ENCODE measurements around the gene CYSRT1. TPM values are rescaled to one million over a fixed set of nuclear protein-coding genes. Genes with fewer than 3 reads are reported as not detected.

The CYSRT1 gene, protein sequence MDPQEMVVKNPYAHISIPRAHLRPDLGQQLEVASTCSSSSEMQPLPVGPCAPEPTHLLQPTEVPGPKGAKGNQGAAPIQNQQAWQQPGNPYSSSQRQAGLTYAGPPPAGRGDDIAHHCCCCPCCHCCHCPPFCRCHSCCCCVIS
- total RNA-seq = 0.27 TPM
- long read RNA-seq, partial matches to known transcripts = 0 of 1 reads
- long read RNA-seq, other reads (novel, unspliced or antisense) = 1 of 1 reads

DNA sequence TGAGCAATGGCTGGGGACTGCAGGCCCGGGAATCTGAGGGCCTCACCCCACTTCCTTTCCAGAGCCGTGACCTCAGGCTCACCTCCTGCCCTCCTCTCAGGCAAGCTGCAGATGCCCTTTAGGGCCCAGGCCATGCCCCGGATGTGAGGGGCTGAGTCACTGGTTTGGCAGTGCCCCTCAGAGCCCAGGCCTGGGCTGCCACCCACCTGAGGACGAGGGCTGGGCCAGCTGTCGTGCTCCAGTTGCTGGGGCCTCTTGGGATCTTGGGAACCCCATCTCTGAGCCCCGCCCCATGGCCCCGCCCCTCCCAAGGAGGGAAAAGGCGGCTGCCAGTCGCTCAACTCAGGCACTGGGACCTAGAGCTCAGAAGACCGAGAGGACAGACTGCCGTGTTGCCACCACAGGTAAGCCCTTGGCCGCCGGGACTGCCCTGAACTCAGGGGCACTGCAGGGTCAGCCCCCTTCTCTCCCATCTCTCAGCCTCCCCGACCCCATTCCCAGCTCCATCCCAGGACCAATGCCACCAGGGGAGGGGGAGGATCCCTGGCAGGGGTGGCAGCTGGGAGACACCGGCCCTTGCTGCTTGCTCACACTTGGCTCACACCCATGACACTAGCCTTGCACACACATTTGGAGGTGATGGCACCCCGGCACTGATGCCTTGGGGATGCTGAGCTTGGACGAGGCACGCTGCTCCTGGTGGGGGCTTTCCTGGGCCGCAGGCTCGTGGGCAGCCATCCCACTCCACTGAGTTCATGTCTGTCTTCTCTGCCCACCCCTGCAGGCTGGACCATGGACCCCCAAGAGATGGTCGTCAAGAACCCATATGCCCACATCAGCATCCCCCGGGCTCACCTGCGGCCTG is at the start of gene CYSRT1:
CYSRT1 (plus strand) TSS at position 345 of the 865 bp plus-strand sequence; CDS start at position 793, 448 bp downstream.
- Histone ChIP-seq H3K4me1 (peaks cover 38% of the 10 kb centered on the region), H3K4me3 (peak within 1 kb of the TSS; percentile 91), H3K27me3 (ENCODE audit: low read depth) (peaks cover 22% of the 10 kb centered on the region), H3K36me3 (no peaks in the 10 kb centered on the region), H3K9me3 (replicated peaks) (no peaks in the 10 kb centered on the region), H3K27ac (replicated peaks) (peak within 1 kb of the TSS; percentile 96)
- TF ChIP-seq, protein P1, sequence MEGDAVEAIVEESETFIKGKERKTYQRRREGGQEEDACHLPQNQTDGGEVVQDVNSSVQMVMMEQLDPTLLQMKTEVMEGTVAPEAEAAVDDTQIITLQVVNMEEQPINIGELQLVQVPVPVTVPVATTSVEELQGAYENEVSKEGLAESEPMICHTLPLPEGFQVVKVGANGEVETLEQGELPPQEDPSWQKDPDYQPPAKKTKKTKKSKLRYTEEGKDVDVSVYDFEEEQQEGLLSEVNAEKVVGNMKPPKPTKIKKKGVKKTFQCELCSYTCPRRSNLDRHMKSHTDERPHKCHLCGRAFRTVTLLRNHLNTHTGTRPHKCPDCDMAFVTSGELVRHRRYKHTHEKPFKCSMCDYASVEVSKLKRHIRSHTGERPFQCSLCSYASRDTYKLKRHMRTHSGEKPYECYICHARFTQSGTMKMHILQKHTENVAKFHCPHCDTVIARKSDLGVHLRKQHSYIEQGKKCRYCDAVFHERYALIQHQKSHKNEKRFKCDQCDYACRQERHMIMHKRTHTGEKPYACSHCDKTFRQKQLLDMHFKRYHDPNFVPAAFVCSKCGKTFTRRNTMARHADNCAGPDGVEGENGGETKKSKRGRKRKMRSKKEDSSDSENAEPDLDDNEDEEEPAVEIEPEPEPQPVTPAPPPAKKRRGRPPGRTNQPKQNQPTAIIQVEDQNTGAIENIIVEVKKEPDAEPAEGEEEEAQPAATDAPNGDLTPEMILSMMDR (IDR thresholded peaks at IDR 0.05; ENCODE audit: borderline replicate concordance) = no peak
- intact Hi-C loops (cut with micrococcal nuclease) = loop anchor here (5.0 kb wide), 1 partner anchor 103 kb away; no protein-coding TSS in a partner anchor
- DNase-seq = no peak

GRCh38 chr9:137175345-137175961 is 49.5 kb upstream of the CYSRT1 start:
- no peak overlapping the region for H3K27ac ChIP-seq (replicated peaks)
- H3K36me3 ChIP-seq = peaks cover 23% of the 10 kb centered on the region
- peaks cover 12% of the 10 kb centered on the region for H3K27me3 ChIP-seq (ENCODE audit: low read depth)
- TF ChIP-seq, protein P1 (IDR thresholded peaks at IDR 0.05; ENCODE audit: borderline replicate concordance) = no peak
- no peak overlapping the region for H3K4me3 ChIP-seq
- no peak for DNase-seq
- intact Hi-C loops (cut with micrococcal nuclease) = no loop called here
- H3K4me1 ChIP-seq = no peaks in the 10 kb centered on the region
- H3K9me3 ChIP-seq (replicated peaks) = no peaks in the 10 kb centered on the region

DNA sequence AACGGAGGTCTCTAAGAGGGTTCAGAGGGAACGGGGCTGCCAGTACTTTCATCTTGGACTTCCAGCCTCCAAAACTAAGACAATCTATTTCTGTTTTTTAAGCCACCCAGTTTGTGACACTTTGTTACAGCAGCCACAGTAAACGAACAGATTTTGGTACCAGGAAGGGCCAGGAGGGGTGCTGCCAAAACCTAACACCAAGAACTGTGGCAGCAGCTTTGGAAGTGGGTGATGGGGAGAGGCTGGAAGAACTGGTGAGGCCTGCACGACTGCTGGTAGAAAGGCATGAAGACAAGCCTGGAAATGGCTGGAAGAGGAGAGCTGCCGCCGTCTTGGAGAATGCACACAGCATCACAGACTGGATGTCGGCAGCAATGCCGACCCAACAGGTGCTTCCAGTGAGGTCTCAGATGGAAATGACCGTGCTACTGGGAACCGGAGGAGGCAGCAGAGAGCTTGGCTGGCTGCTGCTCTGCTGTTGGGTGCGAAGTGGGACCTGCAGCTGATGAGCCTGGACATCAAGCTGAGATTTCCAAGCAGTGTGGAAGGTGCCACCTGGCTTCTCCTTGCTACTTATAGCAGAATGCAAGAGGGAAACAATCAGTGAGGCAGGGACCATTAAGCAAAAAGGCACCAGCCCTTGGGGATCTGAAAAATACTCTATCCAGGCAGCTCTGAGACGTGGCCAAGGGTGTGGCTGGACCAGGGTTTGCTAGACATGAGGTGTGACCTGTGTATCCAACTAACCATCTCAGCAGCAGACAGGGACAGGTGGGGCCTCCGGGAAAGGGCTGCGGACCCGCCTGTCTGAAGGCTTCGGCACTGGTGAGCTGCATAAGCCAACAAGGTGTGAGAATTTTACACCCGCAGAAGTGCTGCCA is 48.4 kb upstream of the CYSRT1 start:
- TF ChIP-seq, protein P1 (IDR thresholded peaks at IDR 0.05; ENCODE audit: borderline replicate concordance) = peak; percentile 59
- Histone ChIP-seq H3K27me3 (ENCODE audit: low read depth) (peaks cover under 1% of the 10 kb centered on the region), H3K36me3 (peaks cover 34% of the 10 kb centered on the region), H3K27ac (replicated peaks) (no peak overlapping the region), H3K9me3 (replicated peaks) (no peaks in the 10 kb centered on the region), H3K4me3 (no peak overlapping the region), H3K4me1 (no peaks in the 10 kb centered on the region)
- DNase-seq = no peak
- intact Hi-C loops (cut with micrococcal nuclease) = no loop called here

DNA sequence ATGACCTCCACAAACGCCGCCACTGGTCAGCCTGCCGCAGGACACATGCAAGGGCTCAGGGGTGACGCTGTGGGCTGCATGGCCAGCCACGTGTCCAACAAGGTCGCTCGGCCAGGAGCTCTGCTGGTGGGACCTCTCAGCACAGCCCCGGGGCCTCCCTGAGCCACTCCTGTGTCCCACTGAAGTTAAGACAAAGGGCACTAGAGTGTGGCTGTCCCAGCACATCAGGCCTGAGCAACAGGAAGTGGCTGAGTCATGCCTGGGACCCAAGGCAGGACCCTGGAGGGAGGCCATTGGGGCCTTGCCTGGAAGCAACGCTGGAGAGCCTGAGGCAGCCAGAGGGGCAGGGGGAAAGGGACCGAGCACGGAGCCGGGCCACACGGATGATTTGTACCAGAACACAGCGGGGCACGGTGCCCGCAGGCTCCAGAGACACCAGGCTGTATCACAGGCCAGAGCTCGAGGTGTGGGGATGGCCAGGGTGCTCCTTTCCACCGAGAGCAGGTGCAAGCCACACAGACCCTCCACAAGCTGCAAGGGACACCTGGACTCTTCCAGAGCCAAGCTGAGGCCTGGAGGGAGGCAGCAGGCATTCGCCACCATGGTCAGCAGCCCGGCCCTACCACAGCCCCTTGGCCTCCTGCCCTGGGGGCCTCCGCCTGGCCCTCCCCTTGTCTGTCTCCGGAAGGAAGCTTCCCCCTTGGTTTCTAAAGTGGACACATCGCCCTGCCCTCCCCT is 46.6 kb upstream of the CYSRT1 start:
- Histone ChIP-seq H3K27ac (replicated peaks) (no peak overlapping the region), H3K4me1 (no peaks in the 10 kb centered on the region), H3K27me3 (ENCODE audit: low read depth) (no peaks in the 10 kb centered on the region), H3K9me3 (replicated peaks) (no peaks in the 10 kb centered on the region), H3K4me3 (no peak overlapping the region), H3K36me3 (peaks cover 52% of the 10 kb centered on the region)
- TF ChIP-seq, protein P1 (IDR thresholded peaks at IDR 0.05; ENCODE audit: borderline replicate concordance) = no peak
- DNase-seq = no peak
- intact Hi-C loops (cut with micrococcal nuclease) = no loop called here
